GM21723 (cell line): ENCODE results near the gene TOPAZ1.
"Not testable (repeated sequence)": the region's sequence is repeated elsewhere in the genome, so short reads cannot be mapped to it uniquely, and the experiment has no call there.

Experiments
- ATAC-seq: cut with Tn5 transposase; IDR thresholded peaks from one replicate; pipeline ENCODE4 v1.9.1; 2021; ENCODE audit warnings: mild to moderate bottlenecking, moderate library complexity; ENCODE audit not compliant: unreplicated experiment

TOPAZ1 gene

DNA sequence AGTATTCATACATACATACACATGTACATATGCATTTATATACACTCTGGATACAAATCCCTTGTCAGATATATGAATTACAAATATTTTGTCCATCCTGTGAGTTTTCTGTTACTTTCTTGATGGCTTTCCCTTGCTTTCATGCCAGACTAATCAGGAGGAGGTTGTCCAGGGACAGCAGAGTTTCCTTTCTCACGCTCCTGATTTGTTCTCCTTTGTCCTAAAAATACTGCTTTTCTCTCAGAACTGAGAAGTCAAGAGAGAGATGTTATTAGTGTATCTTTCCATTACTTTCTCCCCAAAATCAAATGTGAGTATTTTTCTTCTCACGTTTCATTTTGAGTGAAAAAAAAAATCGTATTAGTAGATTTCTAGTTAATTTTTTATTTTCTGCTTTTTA is 84.8 kb downstream of the TOPAZ1 start:
- no peak for ATAC-seq

DNA sequence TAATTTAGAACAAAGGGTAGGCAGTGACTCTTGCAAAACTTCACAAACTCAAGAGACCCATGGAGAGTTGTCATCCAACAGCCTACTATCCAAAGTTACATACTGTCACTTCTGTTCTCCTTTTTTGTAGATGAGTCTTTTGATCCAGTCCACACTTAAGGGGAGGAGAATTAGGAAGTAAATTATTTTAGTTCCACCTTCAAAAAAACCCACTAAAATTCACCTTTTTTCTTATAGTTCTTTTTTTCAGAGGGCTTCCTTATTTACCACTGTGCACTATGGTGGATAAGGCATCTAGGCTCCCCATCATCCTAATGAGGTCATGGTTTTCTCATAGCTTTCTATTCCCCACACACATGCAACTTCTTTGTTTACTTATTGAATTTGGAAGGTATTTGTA is 88.3 kb downstream of the TOPAZ1 start:
- no peak for ATAC-seq

DNA sequence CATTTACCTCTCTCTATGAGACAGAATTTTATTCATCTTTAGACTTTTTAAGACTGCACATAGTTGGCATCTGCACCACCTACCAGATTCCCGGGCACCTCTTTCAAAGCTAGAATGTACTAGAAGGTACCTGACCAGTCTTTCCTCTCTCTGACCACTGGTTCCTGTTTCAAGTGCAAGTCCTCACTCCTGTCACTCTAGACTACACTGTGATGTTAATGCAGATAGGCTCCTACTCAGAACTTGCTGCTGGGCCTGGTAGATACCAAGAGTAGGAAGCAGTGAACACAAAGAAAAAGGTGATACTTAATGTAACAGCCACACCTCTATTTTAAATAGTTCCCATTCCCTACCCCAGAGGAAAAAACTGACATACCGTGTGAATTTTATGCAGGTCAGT is 88.8 kb downstream of the TOPAZ1 start:
- ATAC-seq = no peak

DNA sequence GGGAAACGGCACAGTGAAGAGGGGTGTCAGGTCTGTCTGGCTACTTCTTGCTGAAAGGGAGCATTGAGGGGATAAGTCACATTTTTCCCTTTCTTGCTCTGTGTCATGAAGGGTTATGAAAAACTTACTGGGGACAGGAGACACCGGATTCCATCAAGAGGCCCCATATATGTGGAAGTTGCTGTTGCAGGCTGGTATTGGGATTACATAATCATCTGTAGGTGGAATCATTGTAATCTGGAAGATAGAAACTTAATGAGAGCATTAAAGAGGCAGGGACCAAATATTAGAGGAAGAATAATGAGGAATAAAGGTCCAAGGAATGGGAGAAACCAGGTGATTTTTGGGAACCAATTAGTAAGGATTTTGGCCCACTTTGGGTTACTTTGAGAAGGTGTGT is 92.6 kb downstream of the TOPAZ1 start:
- ATAC-seq = no peak

DNA sequence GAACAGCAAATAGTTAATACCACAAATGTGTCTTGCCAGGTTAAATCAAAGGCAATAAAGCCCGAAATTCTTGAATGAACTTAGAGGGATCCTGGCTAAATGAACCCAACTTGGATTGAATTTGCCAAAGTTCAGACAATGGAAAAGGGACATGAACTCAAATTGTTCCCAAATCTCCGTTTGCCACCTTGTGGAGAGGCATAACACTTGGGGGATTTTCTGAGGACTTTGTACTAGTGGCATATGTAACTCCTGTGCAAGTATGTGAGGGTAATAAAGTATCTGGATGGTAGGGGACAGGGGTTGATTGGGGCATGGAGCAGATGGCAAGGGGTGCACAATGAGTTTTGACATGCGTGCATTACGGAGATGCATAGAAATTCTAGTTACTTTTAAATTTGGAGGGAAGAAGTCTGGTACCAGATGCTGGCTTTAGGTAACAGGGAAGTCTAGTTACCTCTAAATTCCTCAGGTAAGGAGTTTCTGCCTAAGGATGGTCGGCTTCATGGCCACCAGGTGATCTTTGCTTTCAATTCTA is 95.6 kb downstream of the TOPAZ1 start:
- no peak for ATAC-seq

DNA sequence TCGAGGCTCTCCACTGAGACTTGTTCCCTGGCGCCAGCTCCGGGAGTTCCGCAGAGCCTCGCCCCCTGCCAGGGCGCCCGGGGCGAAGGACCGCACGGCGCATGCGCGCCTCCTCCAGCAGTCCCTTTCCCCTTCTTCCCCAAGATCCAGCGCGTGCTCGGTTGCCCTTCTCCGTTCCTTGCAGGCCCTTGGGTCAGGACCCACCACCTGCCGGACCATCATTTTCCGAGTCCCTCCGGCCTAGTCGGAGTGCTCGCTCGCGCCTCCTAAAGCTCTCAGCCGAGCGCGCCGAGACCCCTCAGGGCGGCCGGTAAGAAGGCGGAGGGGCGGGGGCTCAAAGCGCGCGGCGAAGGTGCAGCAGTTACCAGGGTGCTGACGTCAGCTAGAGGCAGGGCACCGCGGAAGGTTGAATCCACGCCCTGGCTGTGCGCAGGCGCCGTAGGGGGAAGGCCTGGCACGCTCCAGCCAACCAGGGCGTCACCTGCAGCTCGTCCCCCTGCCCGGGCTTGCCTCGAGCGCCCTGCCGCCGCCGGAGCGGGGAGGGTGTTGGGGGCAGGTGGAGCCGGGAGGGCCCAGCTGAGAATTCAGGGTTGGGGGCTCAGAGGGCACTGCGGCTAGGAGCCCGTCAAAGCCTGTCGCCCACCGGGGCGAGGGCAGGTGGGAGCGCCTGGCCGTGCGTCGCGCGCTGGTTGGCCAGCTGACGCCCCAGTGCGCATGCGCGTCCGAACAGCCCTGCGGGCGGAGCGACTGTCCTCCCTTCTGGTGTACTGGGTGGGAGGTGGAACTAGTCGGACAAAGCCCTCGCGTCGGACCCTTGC is 96.5 kb downstream of the TOPAZ1 start, which contains the start of gene TCAIM:
Gene TCAIM, plus strand, starts transcription at position 757 of the 818 bp plus-strand sequence. CDS start 16,017 bp downstream, outside the sequence.
- ATAC-seq = peak; percentile 93

DNA sequence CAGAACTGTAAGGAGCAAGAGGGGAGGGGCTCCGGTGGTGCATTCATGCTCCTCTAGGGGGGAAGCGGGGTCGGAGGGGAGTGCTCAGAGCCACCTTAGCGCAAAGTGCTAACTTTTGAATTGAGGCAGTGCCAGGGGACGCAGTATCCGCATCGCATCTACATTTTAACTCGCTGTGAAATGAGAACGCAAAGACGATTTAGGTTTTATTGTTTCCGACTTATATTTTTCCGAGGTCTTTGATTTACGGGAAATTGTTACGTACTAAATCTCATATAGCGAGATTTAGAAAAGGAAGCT is 97.1 kb downstream of the TOPAZ1 start:
- no peak for ATAC-seq

DNA sequence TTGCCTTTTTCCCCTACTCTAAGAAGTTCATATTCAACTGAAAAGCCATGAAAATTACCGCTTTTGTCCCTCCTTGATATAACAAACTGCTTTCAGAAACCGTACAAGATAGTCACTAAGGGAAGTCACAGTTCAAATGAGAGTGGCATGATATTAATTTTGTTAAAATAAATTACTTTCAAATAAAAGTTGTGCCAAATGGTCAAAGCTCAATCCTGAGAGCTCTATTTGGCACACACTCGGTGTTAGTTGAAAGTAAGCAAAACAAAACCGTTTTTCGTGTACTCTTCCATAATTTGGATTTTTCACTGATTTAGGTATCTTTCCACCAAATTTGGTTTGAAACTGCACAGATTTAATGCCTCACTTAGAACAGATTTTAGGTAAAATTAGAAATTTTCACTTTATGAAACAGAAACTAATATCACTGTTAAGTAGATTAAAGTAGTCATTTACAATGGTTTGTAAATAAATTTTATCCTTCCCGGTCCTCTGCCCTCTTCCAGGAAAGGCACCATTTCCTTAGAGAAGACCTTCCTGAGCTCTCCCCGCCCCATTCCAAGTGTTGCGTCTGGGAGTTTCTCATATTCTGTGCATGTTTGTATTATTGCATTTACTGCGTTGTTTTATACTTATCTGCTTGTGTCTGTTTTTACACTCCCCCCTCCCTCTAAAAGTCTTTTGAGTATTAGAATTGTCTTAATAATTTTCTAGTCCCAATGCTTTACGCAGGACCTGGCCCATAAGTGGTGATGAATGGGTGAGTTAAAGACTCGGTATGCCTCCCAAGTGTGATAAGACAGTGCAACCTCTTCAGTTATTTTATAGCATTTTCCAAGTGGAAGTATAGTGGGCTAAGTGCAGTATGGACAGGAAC is 97.7 kb downstream of the TOPAZ1 start:
- ATAC-seq = no peak

DNA sequence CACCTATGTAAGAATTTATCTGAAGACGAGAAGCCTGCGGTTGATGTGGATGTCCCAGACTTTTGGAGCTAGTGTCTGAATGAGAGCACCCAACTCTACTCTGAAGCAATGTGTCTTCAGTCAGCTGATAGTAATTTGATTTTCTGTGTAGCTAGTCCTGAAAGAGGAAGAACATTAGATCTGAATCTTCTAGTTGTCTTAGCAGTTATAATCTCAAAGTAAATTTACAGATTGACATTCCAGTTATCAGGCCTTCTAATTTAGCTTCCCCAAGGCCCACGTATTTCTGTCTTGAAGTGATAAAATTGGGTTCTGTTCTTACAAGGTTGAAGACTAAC is 98.3 kb downstream of the TOPAZ1 start:
- ATAC-seq = no peak

DNA sequence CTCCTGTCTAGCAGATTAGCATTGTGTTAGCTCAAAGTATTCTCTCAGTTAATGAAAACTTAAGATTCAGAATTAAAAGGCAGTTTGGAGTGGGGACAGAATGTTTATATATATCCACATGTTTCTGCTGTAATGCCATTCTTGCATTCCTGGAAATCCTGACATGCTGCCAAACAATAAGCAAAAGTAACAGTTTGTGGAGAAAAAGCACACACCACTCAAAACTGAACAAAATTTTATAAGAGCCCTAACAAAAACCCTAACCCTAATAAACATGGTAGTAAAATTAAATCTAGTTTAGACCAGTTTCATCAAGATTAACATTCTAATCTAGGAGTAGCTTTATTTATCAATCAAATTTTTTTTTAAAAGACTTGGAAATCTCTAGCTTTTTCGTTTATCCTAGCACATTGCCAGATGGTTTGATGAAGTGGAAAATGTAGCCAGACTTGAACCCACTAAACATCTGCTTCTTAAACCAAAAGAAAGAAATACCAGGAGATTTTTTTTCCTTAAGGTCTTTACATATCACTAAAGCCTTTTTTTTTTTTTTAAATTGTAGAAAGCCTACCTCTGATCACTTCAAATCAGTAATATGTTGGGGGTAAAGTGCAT is 100.6 kb downstream of the TOPAZ1 start:
- no peak for ATAC-seq

DNA sequence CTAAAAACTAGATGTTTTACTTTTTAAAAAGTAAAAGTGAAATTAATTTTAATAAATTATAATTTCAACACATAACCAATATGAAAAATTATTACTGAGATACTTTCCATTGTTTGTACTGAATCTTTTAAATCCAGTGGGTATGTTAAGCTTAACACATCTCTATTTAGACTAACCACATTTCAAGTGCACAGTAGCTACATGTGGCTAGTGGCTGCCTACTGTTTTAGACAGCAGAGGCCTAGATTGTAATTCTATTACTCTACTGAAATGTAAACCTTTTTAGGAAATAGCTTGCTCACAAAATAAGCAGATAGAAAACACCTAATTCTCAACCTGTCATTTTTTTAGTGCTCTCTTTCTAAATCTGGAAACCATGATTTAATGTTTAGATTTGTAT is 101.7 kb downstream of the TOPAZ1 start:
- no peak for ATAC-seq

DNA sequence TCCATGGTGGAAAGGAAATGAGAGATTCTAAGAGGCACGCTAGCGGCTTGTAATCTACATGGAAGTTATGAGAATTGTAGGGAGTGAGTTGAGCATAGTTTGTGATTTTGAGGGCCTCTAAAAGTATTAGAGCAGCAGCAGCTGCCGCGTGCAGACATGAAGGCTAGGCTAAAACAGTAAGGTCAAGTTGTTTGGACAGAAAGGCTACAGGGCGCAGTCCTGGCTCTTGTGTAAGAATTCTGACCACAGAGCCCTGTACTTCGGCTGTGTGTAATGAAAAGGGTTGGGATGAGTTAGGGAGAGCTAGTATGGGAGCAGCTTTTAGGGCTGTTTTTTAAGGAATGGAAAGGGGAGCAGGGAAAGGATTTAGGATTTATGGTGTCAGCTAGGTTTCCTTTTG is 104.9 kb downstream of the TOPAZ1 start:
- ATAC-seq = not testable (repeated sequence)

DNA sequence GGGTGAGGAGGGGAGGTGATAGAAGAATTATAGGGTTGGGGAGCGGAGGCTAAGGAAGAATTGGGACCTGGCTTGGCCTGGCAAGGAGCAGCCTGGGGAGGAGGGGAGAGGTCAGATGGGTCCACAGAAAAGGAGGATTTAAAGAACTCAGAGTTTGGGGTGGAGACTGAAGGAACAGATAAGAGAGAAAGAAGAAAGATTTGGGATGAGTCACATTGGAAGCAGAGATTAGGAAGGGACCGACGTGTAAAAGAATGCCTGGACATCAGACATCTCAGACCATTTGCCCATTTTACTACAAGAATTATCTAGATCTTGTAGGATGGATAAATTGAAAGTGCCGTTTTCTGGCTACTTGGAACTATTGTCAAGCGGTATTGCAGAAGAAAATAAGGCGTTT is 107.3 kb downstream of the TOPAZ1 start:
- ATAC-seq = no peak

DNA sequence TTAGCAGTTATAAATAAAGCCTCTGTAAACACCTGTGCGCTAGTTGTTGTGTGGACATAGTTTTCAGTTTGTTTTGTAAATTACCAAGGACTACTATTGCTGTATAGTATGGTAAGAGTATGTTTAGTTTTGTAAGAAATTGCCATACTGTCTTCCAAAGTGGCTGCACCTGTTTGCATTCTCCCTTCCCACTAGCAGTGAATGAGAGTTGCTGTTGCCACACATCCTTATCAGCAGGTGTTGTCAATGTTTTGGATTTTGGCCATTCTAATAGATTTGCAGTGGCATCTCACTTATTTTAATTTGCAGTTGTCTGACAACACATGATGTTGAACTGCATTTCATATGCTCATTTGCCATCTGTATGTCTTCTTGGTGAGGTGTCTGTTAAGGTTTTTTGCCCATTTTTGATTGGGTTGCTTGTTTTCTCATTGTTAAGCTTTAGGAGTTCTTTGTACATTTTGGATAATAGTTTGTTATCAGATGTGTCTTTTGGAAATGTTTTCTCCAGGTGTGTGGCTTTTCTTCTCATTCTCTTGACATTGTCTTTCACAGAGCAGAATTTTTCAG is 111.8 kb downstream of the TOPAZ1 start:
- ATAC-seq = no peak

DNA sequence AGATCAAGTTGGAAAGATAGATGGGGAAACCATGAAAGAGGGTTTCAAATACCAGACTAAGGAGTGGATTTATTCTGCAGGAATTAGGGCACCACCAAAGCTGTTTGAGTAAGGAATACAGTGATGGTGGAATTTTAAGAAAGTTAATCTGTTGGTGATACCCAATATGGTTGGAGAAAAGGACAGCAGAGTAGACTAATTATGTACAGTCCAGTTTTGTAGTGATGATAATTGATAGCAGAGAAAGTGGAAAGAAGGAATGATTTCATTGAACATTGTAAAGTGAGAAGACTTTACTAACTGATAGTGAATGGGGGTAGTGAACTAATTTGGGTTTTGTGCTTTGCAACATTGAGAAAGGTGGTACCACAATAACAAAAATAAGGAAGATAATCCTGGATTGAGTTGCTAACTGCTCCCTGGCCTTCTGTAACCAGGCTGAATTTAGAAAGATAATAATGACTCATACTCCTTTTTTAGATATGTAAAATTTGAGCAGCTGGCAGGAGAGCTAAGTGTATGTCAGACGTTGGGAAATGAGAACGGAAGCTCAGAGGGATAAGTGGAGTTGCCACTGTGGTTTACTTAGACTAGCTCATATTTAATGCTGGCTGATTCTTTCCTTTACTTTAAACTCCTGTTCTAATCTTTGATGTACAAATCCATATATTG is 113.8 kb downstream of the TOPAZ1 start:
- ATAC-seq = no peak

DNA sequence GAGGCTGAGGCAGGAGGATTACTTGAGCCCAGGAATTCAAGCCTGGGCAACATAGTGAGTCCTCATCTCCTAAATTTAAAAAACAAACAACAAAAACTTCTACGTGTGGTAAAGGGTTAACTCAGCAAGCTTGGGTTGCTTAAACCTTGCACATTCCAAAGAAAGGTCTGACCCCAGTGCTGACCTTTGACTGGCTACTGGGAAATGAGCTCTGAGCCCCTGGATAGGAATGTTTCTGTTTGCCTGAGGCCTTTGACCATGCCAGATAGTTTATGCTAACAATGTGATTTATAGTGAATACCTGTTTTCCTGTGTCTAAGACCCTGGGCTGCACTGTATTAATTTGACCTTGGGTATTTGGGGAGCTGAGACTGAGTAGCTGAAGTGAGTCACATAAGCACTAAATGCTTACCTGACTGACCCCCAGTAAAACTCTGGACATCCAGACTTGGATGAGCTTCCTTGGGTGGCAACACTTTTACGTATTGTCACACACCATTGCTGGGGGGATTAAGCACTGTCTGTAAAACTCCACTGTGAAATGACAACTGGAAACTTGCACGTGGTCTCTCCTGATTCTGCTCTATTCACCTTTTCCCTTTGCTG is 117.6 kb downstream of the TOPAZ1 start:
- ATAC-seq = no peak

DNA sequence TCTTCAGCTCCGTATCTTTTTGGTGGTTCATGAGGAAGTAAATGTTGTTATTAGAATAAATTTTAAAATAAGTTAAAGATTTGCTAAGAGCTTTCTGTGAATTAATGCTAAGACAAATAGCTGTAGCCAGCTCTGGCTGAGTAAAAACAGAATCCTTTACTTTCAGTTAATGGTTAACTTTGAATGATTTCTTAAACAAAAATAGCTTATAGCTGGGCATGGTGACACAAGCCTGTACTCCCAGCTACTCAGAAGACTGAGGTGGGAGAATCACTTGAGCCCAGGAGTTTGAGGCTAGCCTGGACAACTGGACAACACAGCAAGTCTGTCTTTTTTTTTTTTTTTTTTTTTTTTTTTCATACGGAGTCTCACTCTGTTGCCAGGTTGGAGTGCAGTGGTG is 121.9 kb downstream of the TOPAZ1 start:
- peak; percentile 72 for ATAC-seq

DNA sequence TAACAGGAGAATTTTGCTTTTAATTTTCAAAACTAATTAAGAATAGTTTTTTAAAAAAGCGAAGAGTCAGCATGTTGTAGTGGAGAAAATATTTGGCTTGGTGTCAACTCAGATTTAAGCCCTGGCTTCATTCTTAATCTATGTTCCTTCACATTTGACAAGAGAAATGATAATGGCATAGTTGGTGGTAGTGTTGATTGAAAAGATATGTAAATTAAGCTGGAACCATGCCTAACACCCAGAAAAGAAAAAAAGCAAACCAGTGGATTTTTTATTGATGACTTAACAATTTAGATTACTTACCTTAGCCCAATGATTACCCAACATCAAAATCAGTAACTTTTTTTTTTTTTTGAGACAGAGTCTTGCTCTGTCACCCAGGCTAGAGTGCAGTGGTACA is 124.3 kb downstream of the TOPAZ1 start:
- no peak for ATAC-seq

DNA sequence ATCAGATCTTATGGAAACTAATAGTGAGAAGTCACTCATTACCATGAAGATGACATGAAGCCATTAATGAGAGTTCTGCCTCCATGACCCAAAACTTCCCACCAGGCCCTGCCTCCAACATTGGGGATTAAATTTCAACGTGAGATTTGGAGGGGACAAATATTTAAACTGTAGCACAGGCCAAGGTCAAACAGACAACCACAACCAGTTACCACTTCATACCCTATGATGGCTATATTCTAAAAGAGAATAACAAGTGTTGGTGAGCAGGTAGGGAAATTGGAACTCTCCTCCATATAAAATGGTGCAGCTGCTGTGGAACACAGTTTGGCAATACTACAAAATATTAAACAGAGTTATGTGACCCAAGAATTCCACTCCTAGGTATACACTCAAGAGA is 133.8 kb downstream of the TOPAZ1 start:
- ATAC-seq = no peak
